GM06990 (cell line): ENCODE data around the gene SHLD1.

Source experiments
- DNase-seq: peaks from one replicate; pipeline ENCODE4 v3.0.0-alpha.2; 2011; ENCODE audit not compliant: insufficient read length; ENCODE audit errors: extremely low read depth
- H3K27me3 ChIP-seq: replicated peaks from 2 replicates; pipeline ENCODE4 v1.6.0; 2011; ENCODE audit warnings: low read length; ENCODE audit not compliant: control insufficient read depth, insufficient read depth
- H3K36me3 ChIP-seq: 2 replicates; pipeline ENCODE4 v1.5.1; 2011; ENCODE audit warnings: low read length; ENCODE audit not compliant: control insufficient read depth, insufficient read depth
- H3K4me3 ChIP-seq: replicated peaks from 2 replicates; pipeline ENCODE4 v1.5.1; 2011; ENCODE audit warnings: low read depth, mild to moderate bottlenecking, control low read depth, low read length
- CTCF ChIP-seq: IDR thresholded peaks from 2 replicates; pipeline ENCODE4 v1.5.1; 2011; ENCODE audit warnings: low read length, control low read depth, mild to moderate bottlenecking, inconsistent platforms; ENCODE audit not compliant: insufficient read depth, poor library complexity, severe bottlenecking

The SHLD1 gene

GRCh38 chr20:5751856-5752255 lies 1.7 kb downstream of the SHLD1 start:
- H3K36me3 ChIP-seq: no peaks in the 10 kb centered on the region
- no peak overlapping the region for H3K4me3 ChIP-seq
- no peak for DNase-seq

GRCh38 chr20:5753814-5754213 lies 3.6 kb downstream of the SHLD1 start:
- H3K4me3 ChIP-seq: no peak overlapping the region
- no peak for TF ChIP-seq CTCF

More at GRCh38 chr20:5751856-5752255, 1.7 kb downstream of the SHLD1 start:
- H3K27me3 ChIP-seq: no peaks in the 10 kb centered on the region
- no peak for TF ChIP-seq CTCF

GRCh38 chr20:5757949-5758348 lies 7.7 kb downstream of the SHLD1 start:
- Histone ChIP-seq H3K36me3 (no peaks in the 10 kb centered on the region; the same call in 1 of the 2 replicates), H3K27me3 (no peaks in the 10 kb centered on the region), H3K4me3 (no peak overlapping the region)
- no peak for TF ChIP-seq CTCF
- no peak for DNase-seq

More at GRCh38 chr20:5753814-5754213, 3.6 kb downstream of the SHLD1 start:
- no peaks in the 10 kb centered on the region for H3K27me3 ChIP-seq
- DNase-seq: no peak
- no peaks in the 10 kb centered on the region; the same call in 1 of the 2 replicates for H3K36me3 ChIP-seq

DNA sequence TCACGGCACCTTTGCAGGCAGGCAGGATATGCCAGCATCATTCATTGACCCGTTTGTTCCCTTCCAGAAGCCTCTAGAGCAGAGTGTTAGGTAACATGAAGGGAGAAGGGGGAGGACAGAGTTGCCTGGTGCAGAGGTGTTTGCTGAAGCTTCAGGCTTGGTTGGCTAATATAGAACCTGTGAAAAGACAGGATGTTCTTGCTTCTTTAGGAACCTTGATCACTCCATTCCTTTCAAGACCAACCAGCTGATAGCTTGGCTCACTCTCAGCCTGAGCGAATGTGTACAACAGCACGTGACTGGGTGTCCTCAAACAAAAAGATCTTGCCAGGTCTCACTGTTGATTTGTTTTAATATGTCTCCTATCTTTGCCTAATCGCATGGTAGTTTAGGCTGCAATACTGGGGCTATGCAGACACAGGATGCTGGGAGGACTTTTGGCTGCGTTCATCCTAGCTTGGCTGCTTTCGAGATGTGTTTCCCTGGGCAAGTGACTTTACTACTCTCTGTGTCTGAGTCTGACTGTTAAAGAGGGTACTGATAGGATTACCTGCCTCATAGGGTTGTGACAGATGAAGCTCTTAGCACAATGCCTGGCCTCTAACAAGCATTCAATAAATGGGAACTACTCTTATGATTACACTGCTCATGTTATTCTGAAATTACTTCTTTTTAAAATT lies 16.0 kb downstream of the SHLD1 start:
- no peaks in the 10 kb centered on the region for H3K36me3 ChIP-seq
- DNase-seq: no peak
- H3K27me3 ChIP-seq: no peaks in the 10 kb centered on the region
- TF ChIP-seq CTCF: no peak
- H3K4me3 ChIP-seq: no peak overlapping the region

DNA sequence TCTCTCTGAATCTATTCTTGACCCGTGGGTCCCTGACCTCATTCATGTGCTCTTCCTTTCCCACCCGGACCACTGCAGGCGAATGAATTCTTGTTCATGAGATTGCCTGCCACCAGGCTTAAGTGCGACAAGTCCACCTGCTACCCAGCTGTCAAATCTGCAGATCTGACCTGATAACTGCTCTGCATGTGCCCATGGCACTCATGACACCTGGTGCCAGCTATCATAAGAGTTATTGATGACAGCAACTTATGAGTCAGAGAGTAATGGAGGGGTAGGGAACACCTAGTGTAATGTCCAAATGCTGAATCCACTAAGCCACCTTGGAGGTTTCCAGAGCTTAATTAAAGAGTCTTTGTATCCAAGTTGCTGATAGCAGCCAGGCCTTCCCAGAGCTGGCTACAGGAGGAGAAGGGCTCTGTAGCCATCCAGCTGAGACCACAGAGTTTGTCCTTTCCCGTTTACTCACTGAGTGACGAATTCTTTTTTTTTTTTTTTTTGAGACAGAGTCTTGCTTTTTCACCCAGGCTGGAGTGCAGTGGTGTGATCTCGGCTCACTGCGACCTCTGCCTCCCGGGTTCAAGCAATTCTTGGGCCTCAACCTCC lies 17.4 kb downstream of the SHLD1 start:
- no peaks in the 10 kb centered on the region for H3K36me3 ChIP-seq
- no peak overlapping the region for H3K4me3 ChIP-seq
- DNase-seq: no peak
- TF ChIP-seq CTCF: no peak
- no peaks in the 10 kb centered on the region for H3K27me3 ChIP-seq
